Transverse colon (tissue), 4 donors: ENCODE results near the gene PBX2. TPM values are rescaled to one million over a fixed set of nuclear protein-coding genes. Genes with fewer than 3 reads are reported as not detected.
A peak's percentile ranks its signal among the peaks of the same experiment; 100 is the strongest.

Experiments used
- DNase-seq: peaks from one replicate; pipeline ENCODE4 v3.0.0-alpha.2; 2019
- H3K27ac ChIP-seq, 4 donors: fragments of 200-600 bp; sonication (generic); 2 replicates each; pipeline ENCODE4 v1.5.1; 2016 to 2018; ENCODE audit warnings: inconsistent platforms in 4 of 4
- H3K27me3 ChIP-seq: fragments of 200-600 bp; sonication (generic); 2 replicates; pipeline ENCODE4 v1.5.1; 2017; ENCODE audit warnings: inconsistent platforms
- H3K36me3 ChIP-seq, 4 donors: fragments of 200-600 bp; sonication (generic); 2 replicates each; pipeline ENCODE4 v1.5.1; 2017 to 2019; ENCODE audit warnings: inconsistent platforms in 4 of 4
- H3K4me1 ChIP-seq, 4 donors: fragments of 200-600 bp; sonication (generic); 2 replicates each; pipeline ENCODE4 v1.5.1; 2017 to 2020; ENCODE audit warnings: inconsistent platforms in 4 of 4
- H3K4me3 ChIP-seq, 4 donors: fragments of 200-600 bp; sonication (generic); 1 replicate in 1 of 4; 2 replicates in 3 of 4; pipeline versions ENCODE4 v1.5.1 to v1.6.1; 2017 to 2019; ENCODE audit warnings: inconsistent platforms in 4 of 4
- H3K9me3 ChIP-seq, 2 donors: fragments of 200-600 bp; sonication (generic); 2 replicates each; pipeline ENCODE4 v1.5.1; 2017 to 2019; ENCODE audit warnings: inconsistent platforms in 2 of 2
- EP300 ChIP-seq: sonication (generic); formaldehyde crosslinking; IDR thresholded peaks from one replicate; pipeline ENCODE4 v1.6.1; 2017; ENCODE audit warnings: antibody characterized with exemption, low read depth
- POLR2A ChIP-seq: fragments of 450-650 bp; IDR thresholded peaks from one replicate; pipeline ENCODE4 v1.6.1; 2016; ENCODE audit warnings: antibody characterized with exemption, mild to moderate bottlenecking, moderate library complexity
- POLR2AphosphoS5 ChIP-seq, 3 donors: sonication (generic); formaldehyde crosslinking; IDR thresholded peaks; one replicate each; pipeline ENCODE4 v1.6.1; 2016; ENCODE audit warnings: antibody characterized with exemption in 3 of 3
- WGBS, 2 donors: methylation state at CpG; one replicate each; pipeline ENCODE4 v1.1.5; 2018; ENCODE audit warnings: low coverage in 1 of 2; 5-methylcytosine and 5-hydroxymethylcytosine counted together
- in situ Hi-C, 4 donors: fragments of 200-750 bp; cut with MboI; loops; one replicate each; pipeline versions ENCODE4 v1.15.0 to v1.15.1; 2017; ENCODE audit warnings: low sequenced_read_pairs in 3 of 4, low pct_ligation_motif_present in 1 of 4, low pct_unique_long_range_greater_than_20kb in 1 of 4
- intact Hi-C: fragments of 100-400 bp; cut with DNase I; formaldehyde crosslinking; loops from one replicate; pipeline ENCODE4 v1.15.1; 2023; ENCODE audit warnings: low total_unique reads
- total RNA-seq, 4 donors: library from RNA; depleted of rRNA; stranded (reverse); fragments of >200 nt; gene quantifications; one replicate each; pipeline ENCODE4 v1.1.0, GENCODE V29; 2016
- TF ChIP-seq, protein P1 (sequence below), 5 experiments: fragments of 200-600 bp in 3 of 5; fragments of 450-650 bp in 2 of 5; sonication (generic) in 3 of 5; IDR thresholded peaks; 1 replicate in 2 of 5; 2 replicates in 3 of 5; pipeline ENCODE4 v1.5.1; 2016 to 2017; ENCODE audit warnings: antibody characterized with exemption in 5 of 5, inconsistent platforms in 3 of 5, mild to moderate bottlenecking in 2 of 5, moderate library complexity in 1 of 5

PBX2 gene
- total RNA-seq, 4 donors from 2014 or later, result 34.4 to 87.5 (median 41.3) TPM

DNA sequence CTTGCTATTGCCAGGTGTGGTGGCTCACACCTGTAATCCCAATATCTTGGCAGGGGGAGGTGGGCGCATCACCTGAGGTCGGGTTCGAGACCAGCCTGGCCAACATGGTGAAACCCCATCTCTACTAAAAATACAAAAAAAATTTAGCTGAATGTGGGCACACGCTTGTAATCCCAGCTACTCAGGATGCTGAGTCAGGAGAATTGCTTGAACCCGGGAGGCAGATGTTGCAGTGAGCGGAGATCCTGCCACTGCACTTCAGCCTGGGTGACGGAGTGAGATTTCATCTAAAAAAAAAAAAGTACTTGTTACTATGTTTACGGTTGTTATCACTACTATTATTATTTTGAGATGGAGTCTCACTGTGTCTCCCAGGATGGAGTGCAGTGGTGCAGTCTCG, 33.1 kb downstream of the PBX2 start:
- Histone ChIP-seq H3K36me3 (peaks cover 0 to 9% (median 0%) of the 10 kb centered on the region in 4 donors), H3K9me3 (no peaks in the 10 kb centered on the region), H3K4me3 (no peak overlapping the region), H3K4me1 (peaks cover 15 to 29% (median 26%) of the 10 kb centered on the region in 4 donors), H3K27me3 (no peaks in the 10 kb centered on the region), H3K27ac (no peak overlapping the region)
- TF ChIP-seq, protein P1, sequence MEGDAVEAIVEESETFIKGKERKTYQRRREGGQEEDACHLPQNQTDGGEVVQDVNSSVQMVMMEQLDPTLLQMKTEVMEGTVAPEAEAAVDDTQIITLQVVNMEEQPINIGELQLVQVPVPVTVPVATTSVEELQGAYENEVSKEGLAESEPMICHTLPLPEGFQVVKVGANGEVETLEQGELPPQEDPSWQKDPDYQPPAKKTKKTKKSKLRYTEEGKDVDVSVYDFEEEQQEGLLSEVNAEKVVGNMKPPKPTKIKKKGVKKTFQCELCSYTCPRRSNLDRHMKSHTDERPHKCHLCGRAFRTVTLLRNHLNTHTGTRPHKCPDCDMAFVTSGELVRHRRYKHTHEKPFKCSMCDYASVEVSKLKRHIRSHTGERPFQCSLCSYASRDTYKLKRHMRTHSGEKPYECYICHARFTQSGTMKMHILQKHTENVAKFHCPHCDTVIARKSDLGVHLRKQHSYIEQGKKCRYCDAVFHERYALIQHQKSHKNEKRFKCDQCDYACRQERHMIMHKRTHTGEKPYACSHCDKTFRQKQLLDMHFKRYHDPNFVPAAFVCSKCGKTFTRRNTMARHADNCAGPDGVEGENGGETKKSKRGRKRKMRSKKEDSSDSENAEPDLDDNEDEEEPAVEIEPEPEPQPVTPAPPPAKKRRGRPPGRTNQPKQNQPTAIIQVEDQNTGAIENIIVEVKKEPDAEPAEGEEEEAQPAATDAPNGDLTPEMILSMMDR (IDR thresholded peaks at IDR 0.05), result no peak
- TF ChIP-seq POLR2A, result no peak
- no peak for TF ChIP-seq EP300
- TF ChIP-seq POLR2AphosphoS5 (IDR thresholded peaks at IDR 0.05), result no peak
- WGBS, 2 donors, result 79 to 85% methylated on average over 2 to 9 of the region's 9 CpGs
- intact Hi-C loops, result no loop called here
- DNase-seq, result no peak
- in situ Hi-C loops, result no loop called here

DNA sequence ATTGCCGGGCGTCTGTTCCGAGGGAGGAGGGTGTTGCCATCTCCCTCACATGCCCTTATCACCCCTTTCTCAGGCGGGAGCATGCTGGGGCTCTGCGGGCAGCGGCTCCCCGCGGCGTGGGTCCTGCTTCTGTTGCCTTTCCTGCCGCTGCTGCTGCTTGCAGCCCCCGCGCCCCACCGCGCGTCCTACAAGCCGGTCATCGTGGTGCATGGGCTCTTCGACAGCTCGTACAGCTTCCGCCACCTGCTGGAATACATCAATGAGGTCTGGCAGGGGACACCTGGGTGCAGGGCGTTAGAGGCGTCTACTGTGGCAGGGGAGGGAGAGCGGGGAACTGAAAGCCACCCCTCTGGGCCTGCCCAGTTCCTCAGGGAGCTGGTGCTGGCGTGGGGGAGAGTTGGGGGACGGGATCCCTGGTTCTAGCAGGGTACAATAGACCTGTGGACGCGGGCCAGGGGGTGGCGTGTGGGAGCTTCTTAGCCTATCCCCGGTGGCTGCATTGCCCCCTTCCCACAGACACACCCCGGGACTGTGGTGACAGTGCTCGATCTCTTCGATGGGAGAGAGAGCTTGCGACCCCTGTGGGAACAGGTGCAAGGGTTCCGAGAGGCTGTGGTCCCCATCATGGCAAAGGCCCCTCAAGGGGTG, 35.4 kb downstream of the PBX2 start:
- Histone ChIP-seq H3K9me3 (no peaks in the 10 kb centered on the region), H3K36me3 (peaks cover 0 to 9% (median 0%) of the 10 kb centered on the region in 4 donors), H3K27ac (peak overlapping the region; percentile 85 to 97 (median 90)), H3K4me1 (peaks cover 15 to 38% (median 36%) of the 10 kb centered on the region in 4 donors), H3K4me3 (peak overlapping the region; percentile 48 to 85 (median 70)), H3K27me3 (no peaks in the 10 kb centered on the region)
- 3% methylated on average over 34 of the region's 34 CpGs; no CpG with 5 or more reads in 1 of the 2 donors for WGBS, 2 donors
- TF ChIP-seq POLR2A (peak; percentile 48), EP300 (no peak), POLR2AphosphoS5 (IDR thresholded peaks at IDR 0.05) (peak in 1 of 3 donors; percentile 63)
- TF ChIP-seq, protein P1 (IDR thresholded peaks at IDR 0.05), result peak; percentile 56 to 89 (median 61)
- intact Hi-C loops (loop anchor here (2.0 to 5.0 kb wide), 2 partner anchors 36 to 502 kb away; partner anchors contain the start of gene BAG6), in situ Hi-C loops (no loop called here)
- DNase-seq, result peak; percentile 85

DNA sequence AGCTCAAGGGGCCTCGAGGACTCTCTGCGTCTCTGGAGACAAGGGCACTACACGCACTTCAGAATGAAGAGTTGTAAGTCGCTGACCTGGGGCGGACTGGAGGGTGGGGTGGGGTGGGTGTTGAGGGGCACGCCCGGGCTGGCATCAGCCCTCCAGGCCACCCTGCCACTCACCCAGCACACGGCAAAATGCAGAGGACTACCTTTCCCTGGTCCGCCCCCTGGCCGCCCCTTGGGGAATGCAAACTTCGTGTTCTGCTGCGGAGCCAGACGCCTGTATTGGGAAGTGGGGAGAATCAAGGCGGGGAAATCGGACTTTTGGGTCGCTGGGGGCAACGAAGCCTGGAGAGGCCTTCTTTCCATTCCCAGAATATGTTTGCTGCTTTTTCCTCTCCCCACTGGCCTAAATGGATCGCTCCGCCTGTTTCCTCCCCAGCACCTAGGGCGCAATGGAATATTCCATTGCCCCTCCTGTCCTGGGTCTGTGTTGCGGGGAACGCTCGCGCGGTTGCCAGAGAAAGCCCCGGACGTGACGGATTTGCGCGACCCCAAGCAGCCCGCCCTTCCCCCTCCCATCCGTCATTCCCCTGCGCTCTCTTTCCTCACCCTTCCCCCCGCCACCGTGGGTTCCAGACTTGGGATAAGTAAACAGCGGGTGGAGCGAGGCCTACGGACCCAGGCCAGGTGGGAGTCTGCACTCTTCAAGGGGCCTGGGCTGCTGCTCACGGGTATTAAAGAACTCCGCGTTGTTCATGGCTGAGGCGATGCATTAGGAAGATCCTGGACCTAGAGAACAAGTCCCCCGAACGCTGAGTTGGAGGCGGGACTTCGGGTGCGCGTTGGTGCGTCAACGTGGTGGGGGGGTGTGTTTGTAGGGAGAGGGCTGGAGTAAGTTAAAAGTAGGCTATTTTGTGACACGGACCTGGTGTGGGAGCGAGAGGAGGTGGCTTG, 36.2 kb downstream of the PBX2 start, which contains the start of gene PPT2:
Gene PPT2 (plus strand): TSS at position 578 of the 950 bp plus-strand sequence. CDS start 454 bp downstream, outside the sequence.
- TF ChIP-seq POLR2A (no peak), POLR2AphosphoS5 (IDR thresholded peaks at IDR 0.05) (peak; percentile 64 to 75 (median 68)), EP300 (no peak)
- TF ChIP-seq, protein P1 (IDR thresholded peaks at IDR 0.05), result peak in 2 of 5 experiments; percentile 25 to 28
- peak; percentile 88 for DNase-seq
- in situ Hi-C loops, result no loop called here
- H3K36me3 ChIP-seq, result peaks cover 0 to 8% (median 0%) of the 10 kb centered on the region in 4 donors
- WGBS, 2 donors, result 0 to 2% methylated on average over 1 to 50 of the region's 52 CpGs
- peak within 1 kb of the TSS; percentile 85 to 97 (median 90) for H3K27ac ChIP-seq
- no peaks in the 10 kb centered on the region for H3K9me3 ChIP-seq
- peak within 1 kb of the TSS; percentile 48 to 85 (median 70) for H3K4me3 ChIP-seq
- intact Hi-C loops, result loop anchor here (1.0 to 5.0 kb wide), 4 partner anchors 24 to 502 kb away; partner anchors contain the start of genes BAG6, FKBPL and PBX2
- peaks cover 3% of the 10 kb centered on the region for H3K27me3 ChIP-seq
- peaks cover 15 to 38% (median 36%) of the 10 kb centered on the region in 4 donors for H3K4me1 ChIP-seq
